Neural progenitor cell (in vitro differentiated cells): ENCODE measurements around the gene EPRS1.

ENCODE experiments used
- CTCF ChIP-seq: fragments of 200-600 bp; sonication (generic); IDR thresholded peaks from 2 replicates; pipeline ENCODE4 v1.5.1; 2017; ENCODE audit warnings: antibody characterized with exemption, mild to moderate bottlenecking
- EZH2 ChIP-seq: fragments of 200-600 bp; sonication (generic); IDR thresholded peaks from 2 replicates; pipeline ENCODE4 v1.6.1; 2017; ENCODE audit warnings: antibody characterized with exemption, mild to moderate bottlenecking, moderate library complexity
- EZH2phosphoT487 ChIP-seq: fragments of 200-600 bp; sonication (generic); IDR thresholded peaks from 2 replicates; pipeline ENCODE4 v1.6.1; 2017; ENCODE audit warnings: antibody characterized with exemption

GRCh38 chr1:220040028-220040596, 6.2 kb downstream of the EPRS1 start:
- no peak for TF ChIP-seq CTCF
- TF ChIP-seq EZH2phosphoT487: no peak
- TF ChIP-seq EZH2: no peak
